Measurements from ENCODE around the gene CCDC97. TPM values are rescaled to one million over a fixed set of nuclear protein-coding genes. Genes with fewer than 3 reads are reported as not detected.
"Not testable (repeated sequence)": the region's sequence is repeated elsewhere in the genome, so short reads cannot be mapped to it uniquely, and the experiment has no call there.

Gene CCDC97
- total RNA-seq, 2 donors from 2014 or later, result 52.5 to 56.2 TPM

- H3K9me3 Mint-ChIP-seq, result no peaks in the 10 kb centered on the region
- H3K36me3 Mint-ChIP-seq, result no peaks in the 10 kb centered on the region
- H3K4me3 Mint-ChIP-seq, result peak within 1 kb of the TSS; percentile 97
- no peaks in the 10 kb centered on the region for H3K27me3 Mint-ChIP-seq
- H3K27ac Mint-ChIP-seq, result peak within 1 kb of the TSS; percentile 97 to 98
- DNase-seq (ENCODE audit: low spot score) (peak; percentile 98), ATAC-seq (peak; percentile 98)
- peaks cover 12 to 18% of the 10 kb centered on the region in 2 donors for H3K4me1 Mint-ChIP-seq (ENCODE audit: low read depth in 2 of 2)
Observed at GRCh38 chr19:41363753-41364523, 54.0 kb downstream of the CCDC97 start, which contains the start of gene B9D2. Gene B9D2 (minus strand): TSS chr19:41364149. CDS start chr19:41363519, 630 bp downstream.

- H3K36me3 Mint-ChIP-seq, result no peaks in the 10 kb centered on the region
- H3K4me3 Mint-ChIP-seq, result peak overlapping the region; percentile 97
- no peaks in the 10 kb centered on the region for H3K9me3 Mint-ChIP-seq
- peaks cover 12 to 18% of the 10 kb centered on the region in 2 donors for H3K4me1 Mint-ChIP-seq (ENCODE audit: low read depth in 2 of 2)
- H3K27ac Mint-ChIP-seq, result peak overlapping the region; percentile 97 to 98
- no peaks in the 10 kb centered on the region for H3K27me3 Mint-ChIP-seq
- no peak for ATAC-seq
- no peak for DNase-seq (ENCODE audit: low spot score)
Observed at GRCh38 chr19:41364524-41365391, 54.8 kb downstream of the CCDC97 start.

- Mint-ChIP-seq H3K27me3 (no peaks in the 10 kb centered on the region), H3K4me1 (ENCODE audit: low read depth in 2 of 2) (peaks cover 12 to 18% of the 10 kb centered on the region in 2 donors), H3K36me3 (no peaks in the 10 kb centered on the region), H3K9me3 (no peaks in the 10 kb centered on the region), H3K4me3 (peak overlapping the region; percentile 52), H3K27ac (peak overlapping the region; percentile 18 to 45)
- no peak for ATAC-seq
- no peak for DNase-seq (ENCODE audit: low spot score)
Observed at GRCh38 chr19:41366089-41366488, 56.1 kb downstream of the CCDC97 start.

GRCh38 chr19:41367848-41368301 is 57.9 kb downstream of the CCDC97 start:
- no peak for ATAC-seq
- Mint-ChIP-seq H3K36me3 (no peaks in the 10 kb centered on the region), H3K4me1 (ENCODE audit: low read depth in 2 of 2) (peaks cover 12 to 19% of the 10 kb centered on the region in 2 donors), H3K27me3 (no peaks in the 10 kb centered on the region), H3K27ac (no peak overlapping the region), H3K9me3 (no peaks in the 10 kb centered on the region), H3K4me3 (no peak overlapping the region)
- DNase-seq (ENCODE audit: low spot score), result no peak

- ATAC-seq (no peak), DNase-seq (ENCODE audit: low spot score) (no peak)
- Mint-ChIP-seq H3K4me1 (ENCODE audit: low read depth in 2 of 2) (peaks cover 0 to 12% of the 10 kb centered on the region in 2 donors), H3K4me3 (no peak overlapping the region), H3K27me3 (no peaks in the 10 kb centered on the region), H3K9me3 (no peaks in the 10 kb centered on the region), H3K27ac (no peak overlapping the region), H3K36me3 (no peaks in the 10 kb centered on the region)
Observed at GRCh38 chr19:41369769-41370168, 59.8 kb downstream of the CCDC97 start.

- H3K27me3 Mint-ChIP-seq; H3K4me3 Mint-ChIP-seq; H3K27ac Mint-ChIP-seq; H3K9me3 Mint-ChIP-seq; DNase-seq (ENCODE audit: low spot score); ATAC-seq; H3K36me3 Mint-ChIP-seq: not testable (repeated sequence)
- peaks cover 4 to 15% of the 10 kb centered on the region in 2 donors for H3K4me1 Mint-ChIP-seq (ENCODE audit: low read depth in 2 of 2)
Observed at GRCh38 chr19:41371119-41371518, 61.1 kb downstream of the CCDC97 start.

GRCh38 chr19:41371541-41371940 is 61.6 kb downstream of the CCDC97 start:
- Mint-ChIP-seq H3K4me1 (ENCODE audit: low read depth in 2 of 2) (peaks cover 6 to 13% of the 10 kb centered on the region in 2 donors), H3K36me3 (no peaks in the 10 kb centered on the region), H3K9me3 (no peaks in the 10 kb centered on the region), H3K4me3 (no peak overlapping the region), H3K27ac (no peak overlapping the region), H3K27me3 (no peaks in the 10 kb centered on the region)
- no peak for DNase-seq (ENCODE audit: low spot score)
- ATAC-seq, result no peak

- H3K9me3 Mint-ChIP-seq, result no peaks in the 10 kb centered on the region
- H3K27ac Mint-ChIP-seq, result no peak overlapping the region
- H3K27me3 Mint-ChIP-seq, result no peaks in the 10 kb centered on the region
- H3K36me3 Mint-ChIP-seq, result no peaks in the 10 kb centered on the region
- H3K4me3 Mint-ChIP-seq, result no peak overlapping the region
- DNase-seq (ENCODE audit: low spot score) (no peak), ATAC-seq (no peak)
- peaks cover 13 to 18% of the 10 kb centered on the region in 2 donors for H3K4me1 Mint-ChIP-seq (ENCODE audit: low read depth in 2 of 2)
Observed at GRCh38 chr19:41372501-41372900, 62.5 kb downstream of the CCDC97 start.

GRCh38 chr19:41373993-41374392 is 64.0 kb downstream of the CCDC97 start:
- DNase-seq (ENCODE audit: low spot score) (no peak), ATAC-seq (no peak)
- Mint-ChIP-seq H3K9me3 (no peaks in the 10 kb centered on the region), H3K4me1 (ENCODE audit: low read depth in 2 of 2) (peaks cover 13 to 18% of the 10 kb centered on the region in 2 donors), H3K4me3 (no peak overlapping the region), H3K27me3 (no peaks in the 10 kb centered on the region), H3K36me3 (no peaks in the 10 kb centered on the region), H3K27ac (no peak overlapping the region)

Other genes starting within 250 kb of the CCDC97 start
- not detected for gene CYP2A13, start 221.7 kb upstream of the CCDC97 start, total RNA-seq
- not detected for gene CYP2F1, start 195.7 kb upstream of the CCDC97 start, total RNA-seq
- gene CYP2S1, start 117.0 kb upstream of the CCDC97 start, total RNA-seq, result not detected
- not detected for gene AXL, start 90.9 kb upstream of the CCDC97 start, total RNA-seq
- 100 to 1,000 TPM; 248 to 319 TPM for gene HNRNPUL1, start 45.8 kb upstream of the CCDC97 start, total RNA-seq
- 100 to 1,000 TPM; 108 to 131 TPM for gene TGFB1, start 43.8 kb downstream of the CCDC97 start, total RNA-seq
- gene B9D2, start 54.0 kb downstream of the CCDC97 start, total RNA-seq, result 1 to 10 TPM; 4.9 to 9.3 TPM
- 1 to 10 TPM; 4.7 to 6.7 TPM for gene TMEM91, start 66.4 kb downstream of the CCDC97 start, total RNA-seq
- gene EXOSC5, start 87.2 kb downstream of the CCDC97 start, total RNA-seq, result 10 to 100 TPM; 31.5 to 56.6 TPM
- gene BCKDHA, start 87.6 kb downstream of the CCDC97 start, total RNA-seq, result 10 to 100 TPM; 10.9 to 13.7 TPM
- gene B3GNT8, start 117.2 kb downstream of the CCDC97 start, total RNA-seq, result 1 to 10 TPM in 1 of 2 donors, under 1 TPM in 1; 0.78 to 3.0 TPM
- 10 to 100 TPM; 58.3 to 58.7 TPM for gene DMAC2, start 129.7 kb downstream of the CCDC97 start, total RNA-seq
- gene ERICH4, start 133.0 kb downstream of the CCDC97 start, total RNA-seq, result not detected